ENCODE measurements around the gene MAP2K3. TPM values are rescaled to one million over a fixed set of nuclear protein-coding genes. Genes with fewer than 3 reads are reported as not detected.
"Not testable (repeated sequence)": the region's sequence is repeated elsewhere in the genome, so short reads cannot be mapped to it uniquely, and the experiment has no call there.

Gene MAP2K3
- total and polyA plus RNA-seq, 4 donors = 36.4 to 111 (median 76.7) TPM

DNA sequence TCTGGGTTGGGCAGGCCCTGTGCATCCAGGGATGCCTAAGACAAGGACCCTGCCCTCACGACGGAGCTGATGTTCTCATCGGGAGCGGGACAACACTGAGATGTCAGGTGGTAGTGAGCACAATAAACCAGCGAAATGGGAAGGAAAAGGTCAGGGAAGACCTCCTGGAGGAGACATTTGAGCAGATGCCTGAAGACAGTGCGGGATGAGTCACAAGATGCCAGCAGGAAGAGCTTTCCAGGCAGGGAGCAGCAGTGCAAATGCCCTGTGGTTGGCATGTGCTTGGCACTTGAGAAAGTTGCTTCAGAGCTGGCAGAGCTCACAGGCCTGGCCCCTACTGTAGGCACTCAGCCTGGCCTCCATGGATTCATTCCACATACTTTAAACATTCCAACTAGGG is 63.1 kb downstream of the MAP2K3 start:
- not testable (repeated sequence) for ATAC-seq (ENCODE audit: insufficient read depth, low FRiP score); H3K27ac ChIP-seq (ENCODE audit: low read depth in 1 of 2, low read length in 1 of 2); H3K27me3 ChIP-seq (ENCODE audit: control insufficient read depth in 3 of 3, insufficient read depth in 3 of 3, low read length in 2 of 3); H3K36me3 ChIP-seq (ENCODE audit: control insufficient read depth in 4 of 4, insufficient read depth in 4 of 4, low read length in 4 of 4); H3K4me3 ChIP-seq; H3K9me3 ChIP-seq (ENCODE audit: control insufficient read depth in 4 of 4, insufficient read depth in 3 of 4, low read length in 3 of 4); H3K4me1 ChIP-seq (ENCODE audit: control insufficient read depth in 5 of 5, insufficient read depth in 5 of 5, low read length in 5 of 5); H3K9ac ChIP-seq (ENCODE audit: insufficient read depth in 1 of 2, low read length in 2 of 2); DNase-seq
- 88% methylated on average over 5 of the region's 6 CpGs; no CpG with 5 or more reads in 1 of the 2 donors for WGBS, 2 donors

GRCh38 chr17:21348081-21348925 is 63.8 kb downstream of the MAP2K3 start:
- H3K9ac ChIP-seq (ENCODE audit: insufficient read depth in 1 of 2, low read length in 2 of 2); H3K36me3 ChIP-seq (ENCODE audit: control insufficient read depth in 4 of 4, insufficient read depth in 4 of 4, low read length in 4 of 4); H3K9me3 ChIP-seq (ENCODE audit: control insufficient read depth in 4 of 4, insufficient read depth in 3 of 4, low read length in 3 of 4); H3K27ac ChIP-seq (ENCODE audit: low read depth in 1 of 2, low read length in 1 of 2); DNase-seq; H3K4me3 ChIP-seq; H3K27me3 ChIP-seq (ENCODE audit: control insufficient read depth in 3 of 3, insufficient read depth in 3 of 3, low read length in 2 of 3); ATAC-seq (ENCODE audit: insufficient read depth, low FRiP score); H3K4me1 ChIP-seq (ENCODE audit: control insufficient read depth in 5 of 5, insufficient read depth in 5 of 5, low read length in 5 of 5): not testable (repeated sequence)
- WGBS, 2 donors = 68 to 73% methylated on average over 8 to 10 of the region's 14 CpGs

- DNase-seq = not testable (repeated sequence)
Observed at GRCh38 chr17:21348926-21349261, 64.4 kb downstream of the MAP2K3 start.

DNA sequence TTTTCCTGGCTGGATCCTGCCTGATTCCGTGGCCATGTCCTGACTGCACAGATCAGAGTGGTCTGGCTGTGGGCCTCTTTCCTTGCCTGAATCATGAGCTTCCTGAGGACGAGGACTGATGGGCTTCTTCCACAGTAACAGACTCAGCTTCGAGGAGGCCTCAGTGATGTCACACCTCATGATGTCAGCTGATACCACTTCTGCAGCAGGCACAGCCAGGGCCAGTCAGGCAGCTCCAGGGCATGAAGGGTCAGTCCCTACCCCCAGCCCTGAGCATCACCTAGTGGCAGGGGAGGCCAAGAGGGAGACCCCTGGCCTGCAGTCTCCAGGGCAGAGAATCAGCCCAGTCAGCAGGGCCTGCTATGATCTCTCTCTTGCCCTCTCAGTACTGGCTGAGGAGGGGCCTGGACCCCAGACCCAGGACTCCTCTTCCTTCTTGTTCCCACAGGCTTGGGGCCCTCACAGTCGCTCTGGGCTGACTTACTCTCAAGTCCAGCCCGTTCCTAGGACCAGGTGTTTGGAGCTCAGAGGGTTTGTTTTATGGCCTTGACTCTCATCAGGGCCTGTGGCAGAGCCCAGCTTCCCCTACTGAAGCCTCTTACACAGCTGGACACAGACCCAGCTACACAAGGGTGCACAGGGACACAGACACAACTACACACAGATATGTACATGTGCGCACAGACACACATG is 65.0 kb downstream of the MAP2K3 start:
- 76 to 79% methylated on average over 4 to 5 of the region's 6 CpGs for WGBS, 2 donors
- not testable (repeated sequence) for H3K9ac ChIP-seq (ENCODE audit: insufficient read depth in 1 of 2, low read length in 2 of 2); H3K9me3 ChIP-seq (ENCODE audit: control insufficient read depth in 4 of 4, insufficient read depth in 3 of 4, low read length in 3 of 4); ATAC-seq (ENCODE audit: insufficient read depth, low FRiP score); H3K27ac ChIP-seq (ENCODE audit: low read depth in 1 of 2, low read length in 1 of 2); H3K4me1 ChIP-seq (ENCODE audit: control insufficient read depth in 5 of 5, insufficient read depth in 5 of 5, low read length in 5 of 5); DNase-seq; H3K27me3 ChIP-seq (ENCODE audit: control insufficient read depth in 3 of 3, insufficient read depth in 3 of 3, low read length in 2 of 3); H3K36me3 ChIP-seq (ENCODE audit: control insufficient read depth in 4 of 4, insufficient read depth in 4 of 4, low read length in 4 of 4); H3K4me3 ChIP-seq

More at GRCh38 chr17:21348926-21349261, 64.4 kb downstream of the MAP2K3 start:
- H3K9me3 ChIP-seq (ENCODE audit: control insufficient read depth in 4 of 4, insufficient read depth in 3 of 4, low read length in 3 of 4); ATAC-seq (ENCODE audit: insufficient read depth, low FRiP score); H3K4me3 ChIP-seq; H3K36me3 ChIP-seq (ENCODE audit: control insufficient read depth in 4 of 4, insufficient read depth in 4 of 4, low read length in 4 of 4); H3K27ac ChIP-seq (ENCODE audit: low read depth in 1 of 2, low read length in 1 of 2); H3K4me1 ChIP-seq (ENCODE audit: control insufficient read depth in 5 of 5, insufficient read depth in 5 of 5, low read length in 5 of 5); H3K9ac ChIP-seq (ENCODE audit: insufficient read depth in 1 of 2, low read length in 2 of 2); H3K27me3 ChIP-seq (ENCODE audit: control insufficient read depth in 3 of 3, insufficient read depth in 3 of 3, low read length in 2 of 3): not testable (repeated sequence)
- WGBS, 2 donors = 77 to 85% methylated on average over 4 to 5 of the region's 7 CpGs

- not testable (repeated sequence) for H3K36me3 ChIP-seq (ENCODE audit: control insufficient read depth in 4 of 4, insufficient read depth in 4 of 4, low read length in 4 of 4); ATAC-seq (ENCODE audit: insufficient read depth, low FRiP score); H3K4me1 ChIP-seq (ENCODE audit: control insufficient read depth in 5 of 5, insufficient read depth in 5 of 5, low read length in 5 of 5); H3K27ac ChIP-seq (ENCODE audit: low read depth in 1 of 2, low read length in 1 of 2); H3K4me3 ChIP-seq; H3K9me3 ChIP-seq (ENCODE audit: control insufficient read depth in 4 of 4, insufficient read depth in 3 of 4, low read length in 3 of 4); H3K9ac ChIP-seq (ENCODE audit: insufficient read depth in 1 of 2, low read length in 2 of 2); H3K27me3 ChIP-seq (ENCODE audit: control insufficient read depth in 3 of 3, insufficient read depth in 3 of 3, low read length in 2 of 3); DNase-seq
- 80 to 81% methylated on average over 13 to 19 of the region's 19 CpGs for WGBS, 2 donors
Observed at GRCh38 chr17:21350495-21350894, 66.0 kb downstream of the MAP2K3 start.
